DND-41 (cell line): ENCODE data around the gene MCUR1.

Experiments
- CTCF ChIP-seq: IDR thresholded peaks from 2 replicates; pipeline ENCODE4 v1.5.1; 2012; ENCODE audit warnings: borderline replicate concordance, low read length, moderate library complexity, mild to moderate bottlenecking; ENCODE audit not compliant: poor library complexity, severe bottlenecking; ENCODE audit errors: extremely low read depth
- EZH2 ChIP-seq: IDR thresholded peaks from 3 replicates; pipeline ENCODE4 v1.6.1; 2012; ENCODE audit warnings: borderline replicate concordance, low read depth, mild to moderate bottlenecking, moderate library complexity, low read length, inconsistent platforms; ENCODE audit not compliant: severe bottlenecking

DNA sequence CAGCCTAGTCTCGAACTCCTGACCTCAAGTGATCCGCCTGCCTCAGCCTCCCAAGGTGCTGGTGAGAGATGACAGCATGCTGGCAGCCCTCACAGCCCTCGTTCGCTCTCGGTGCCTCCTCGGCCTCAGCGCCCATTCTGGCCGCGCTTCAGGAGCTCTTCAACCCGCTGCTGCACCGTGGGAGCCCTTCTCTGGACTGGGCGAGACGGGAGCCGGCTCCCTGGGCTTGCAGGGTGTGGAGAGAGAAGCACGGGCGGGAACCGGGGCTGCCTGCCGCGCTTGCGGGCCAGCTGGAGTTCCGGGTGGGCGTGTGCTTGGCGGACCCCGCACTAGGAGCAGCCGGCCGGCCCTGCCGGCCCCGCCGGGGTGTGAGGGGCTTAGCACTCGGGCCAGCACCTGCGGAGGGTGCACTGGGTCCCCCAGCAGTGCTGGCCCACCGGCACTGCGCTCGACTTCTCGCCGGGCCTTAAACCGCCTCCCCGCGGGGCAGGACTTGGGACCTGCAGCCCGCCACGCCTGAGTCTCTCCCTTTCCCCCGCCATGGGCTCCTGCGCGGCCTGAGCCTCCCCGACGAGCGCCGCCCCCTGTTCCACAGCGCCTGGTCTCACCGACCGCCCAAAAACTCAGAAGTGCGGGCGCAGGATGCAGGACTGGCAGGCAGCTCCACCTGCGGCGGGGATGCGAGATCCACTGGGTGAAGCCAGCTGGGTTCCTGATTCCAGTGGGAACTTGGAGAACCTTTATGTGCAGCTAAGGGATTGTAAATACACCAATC, 71.2 kb downstream of the MCUR1 start:
- no peak for TF ChIP-seq CTCF
- TF ChIP-seq EZH2: no peak
